Stomach smooth muscle (tissue), 2 donors: ENCODE data around the gene GPN3.

Experiments used
- H3K27ac ChIP-seq: one replicate; pipeline ENCODE4 v1.7.0; 2013; ENCODE audit warnings: mild to moderate bottlenecking, low read length, inconsistent platforms
- H3K27me3 ChIP-seq, 2 donors: one replicate each; pipeline ENCODE4 v1.7.0; 2013; ENCODE audit warnings: low read length in 2 of 2; ENCODE audit not compliant: insufficient read depth in 2 of 2, control insufficient read depth in 1 of 2
- H3K36me3 ChIP-seq, 2 donors: one replicate each; pipeline ENCODE4 v1.7.0; 2013; ENCODE audit warnings: low read length in 2 of 2; ENCODE audit not compliant: control insufficient read depth in 2 of 2, insufficient read depth in 2 of 2
- H3K4me1 ChIP-seq: one replicate; pipeline ENCODE4 v1.7.0; 2013; ENCODE audit warnings: low read length; ENCODE audit not compliant: control insufficient read depth, insufficient read depth
- H3K4me3 ChIP-seq, 2 donors: one replicate each; pipeline ENCODE4 v1.7.0; 2013; ENCODE audit warnings: low read length in 2 of 2
- H3K9ac ChIP-seq, 2 donors: one replicate each; pipeline ENCODE4 v1.7.0; 2013; ENCODE audit warnings: low read length in 2 of 2, mild to moderate bottlenecking in 1 of 2
- H3K9me3 ChIP-seq, 2 donors: one replicate each; pipeline ENCODE4 v1.7.0; 2013; ENCODE audit warnings: low read length in 2 of 2; ENCODE audit not compliant: control insufficient read depth in 2 of 2
- donor health status: healthy.
- donor health status: Pancreatic carcinoma.

The GPN3 gene

DNA sequence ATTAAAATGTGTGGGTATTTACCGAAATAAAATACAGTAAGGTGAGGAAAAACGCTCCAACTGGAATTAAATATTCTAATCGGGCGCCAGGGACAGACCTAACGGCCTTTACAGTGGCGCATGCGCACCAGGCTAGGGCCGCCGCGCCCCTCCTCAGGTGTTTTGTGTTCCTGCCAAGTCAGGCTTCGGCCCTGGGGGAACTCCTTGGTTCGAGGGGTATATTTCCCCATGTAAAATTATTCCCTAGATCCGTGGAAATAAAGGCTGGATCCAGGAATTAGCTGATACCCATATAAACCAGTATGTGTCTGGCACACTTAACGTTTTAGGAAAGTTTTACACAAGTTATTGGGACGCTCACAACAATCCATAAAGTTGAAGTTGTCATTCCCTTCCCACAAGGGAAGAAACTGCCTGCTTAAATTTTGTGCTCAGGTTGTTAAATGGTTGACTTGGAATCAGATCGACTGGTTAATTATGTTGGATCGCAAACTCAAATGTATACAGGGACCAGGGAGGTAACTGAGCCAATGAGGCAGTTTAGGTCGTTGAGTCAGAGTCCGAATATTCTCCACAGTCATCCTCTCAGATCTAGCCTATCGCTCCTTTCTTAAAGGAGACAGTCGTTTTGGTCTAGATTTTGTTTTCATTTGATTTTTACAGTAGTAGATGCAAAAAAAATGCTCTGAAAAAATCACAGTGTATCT, 63.9 kb downstream of the GPN3 start:
- H3K27me3 ChIP-seq: no peaks in the 10 kb centered on the region
- H3K4me1 ChIP-seq: peaks cover 16% of the 10 kb centered on the region
- H3K9me3 ChIP-seq: no peaks in the 10 kb centered on the region
- H3K27ac ChIP-seq: peak overlapping the region; percentile 95
- H3K4me3 ChIP-seq: peak overlapping the region; percentile 82 to 91
- H3K9ac ChIP-seq: peak overlapping the region; percentile 81 to 91
- H3K36me3 ChIP-seq: peaks cover 0 to 4% of the 10 kb centered on the region in 2 donors

DNA sequence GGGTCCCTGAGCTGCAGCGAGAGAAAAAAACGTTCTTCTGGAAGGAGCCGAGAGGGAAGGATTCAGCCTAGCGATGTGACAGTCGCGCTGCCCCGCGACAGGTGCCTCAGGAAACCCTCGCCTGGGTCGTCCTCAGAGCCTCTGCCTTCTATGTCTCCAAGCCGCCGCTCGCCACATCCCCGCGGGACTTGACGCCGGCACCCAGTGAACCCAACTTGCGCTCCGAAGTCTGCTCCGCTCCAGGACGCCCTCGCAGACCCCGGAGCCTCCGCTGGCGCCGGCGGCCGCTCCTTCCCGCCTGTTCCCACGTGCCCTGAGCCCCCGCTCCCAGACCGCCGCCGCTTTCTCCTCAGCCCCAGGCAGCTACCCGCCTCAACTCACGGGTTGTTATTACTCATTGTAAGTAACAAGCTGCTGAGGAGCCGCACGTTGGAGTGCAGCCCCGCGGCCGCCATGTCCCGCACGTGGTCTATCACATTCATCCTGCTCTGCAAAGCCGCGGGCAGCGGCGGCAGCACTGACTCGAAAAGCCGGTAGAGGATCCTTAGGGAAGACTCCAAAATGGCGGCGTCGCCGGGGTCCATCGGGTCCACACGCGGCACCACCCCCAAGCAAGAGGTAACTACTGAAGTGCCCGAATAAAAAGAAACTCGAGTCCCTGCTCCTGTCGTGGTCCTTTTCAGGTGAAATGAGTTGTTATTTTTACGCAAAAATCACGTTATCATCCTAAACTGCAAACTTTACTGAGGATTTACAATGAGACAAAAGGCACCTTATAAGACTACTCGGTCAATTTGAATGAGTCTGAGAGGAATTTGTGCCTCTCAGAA, 64.7 kb downstream of the GPN3 start, which contains the start of gene ANAPC7:
ANAPC7 (minus strand) TSS at position 563 of the 830 bp plus-strand sequence; CDS start at position 482, 81 bp downstream.
- H3K36me3 ChIP-seq: peaks cover 0 to 4% of the 10 kb centered on the region in 2 donors
- H3K4me3 ChIP-seq: peak within 1 kb of the TSS; percentile 82 to 91
- H3K9ac ChIP-seq: peak within 1 kb of the TSS; percentile 81 to 91
- no peaks in the 10 kb centered on the region for H3K9me3 ChIP-seq
- peaks cover 16% of the 10 kb centered on the region for H3K4me1 ChIP-seq
- peak within 1 kb of the TSS; percentile 95 for H3K27ac ChIP-seq
- no peaks in the 10 kb centered on the region for H3K27me3 ChIP-seq
